A673 (cell line): Measurements from ENCODE around the gene ID1.

Experiments used
- EZH2 ChIP-seq: fragments of 200-600 bp; sonication (generic); IDR thresholded peaks from 2 replicates; pipeline ENCODE4 v1.6.1; 2017; ENCODE audit warnings: borderline replicate concordance, low read depth, mild to moderate bottlenecking, mixed read lengths, antibody characterized with exemption, low read length; ENCODE audit not compliant: poor library complexity, severe bottlenecking
- TF ChIP-seq, protein P1 (sequence below): fragments of 300-800, 200-600 bp; sonication (generic); conservative IDR thresholded peaks from 2 replicates; pipeline ENCODE4 v1.5.1; 2017; ENCODE audit warnings: low read depth, mild to moderate bottlenecking, antibody characterized with exemption, low read length, moderate library complexity, mixed read lengths

DNA sequence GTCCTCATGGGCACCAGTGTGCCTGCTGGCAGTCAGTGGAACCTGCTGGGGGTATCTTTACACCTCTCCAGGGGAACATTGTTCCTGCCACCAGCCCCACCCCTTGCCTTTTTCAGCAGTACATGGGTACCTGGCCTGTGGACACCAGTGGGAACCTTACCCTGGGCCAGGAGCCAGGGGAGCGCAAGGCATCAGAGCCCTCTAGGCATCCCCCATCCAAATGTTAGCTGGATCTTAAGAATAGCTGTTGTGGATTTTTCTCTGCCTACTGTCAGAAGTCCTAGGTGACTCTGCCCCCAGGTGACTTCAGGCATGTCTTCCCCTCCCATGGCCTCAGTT, 38.8 kb upstream of the ID1 start:
- TF ChIP-seq, protein P1, sequence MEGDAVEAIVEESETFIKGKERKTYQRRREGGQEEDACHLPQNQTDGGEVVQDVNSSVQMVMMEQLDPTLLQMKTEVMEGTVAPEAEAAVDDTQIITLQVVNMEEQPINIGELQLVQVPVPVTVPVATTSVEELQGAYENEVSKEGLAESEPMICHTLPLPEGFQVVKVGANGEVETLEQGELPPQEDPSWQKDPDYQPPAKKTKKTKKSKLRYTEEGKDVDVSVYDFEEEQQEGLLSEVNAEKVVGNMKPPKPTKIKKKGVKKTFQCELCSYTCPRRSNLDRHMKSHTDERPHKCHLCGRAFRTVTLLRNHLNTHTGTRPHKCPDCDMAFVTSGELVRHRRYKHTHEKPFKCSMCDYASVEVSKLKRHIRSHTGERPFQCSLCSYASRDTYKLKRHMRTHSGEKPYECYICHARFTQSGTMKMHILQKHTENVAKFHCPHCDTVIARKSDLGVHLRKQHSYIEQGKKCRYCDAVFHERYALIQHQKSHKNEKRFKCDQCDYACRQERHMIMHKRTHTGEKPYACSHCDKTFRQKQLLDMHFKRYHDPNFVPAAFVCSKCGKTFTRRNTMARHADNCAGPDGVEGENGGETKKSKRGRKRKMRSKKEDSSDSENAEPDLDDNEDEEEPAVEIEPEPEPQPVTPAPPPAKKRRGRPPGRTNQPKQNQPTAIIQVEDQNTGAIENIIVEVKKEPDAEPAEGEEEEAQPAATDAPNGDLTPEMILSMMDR = no peak
- TF ChIP-seq EZH2 = no peak
